K562 (cell line): ENCODE measurements around the gene MGRN1. TPM values are rescaled to one million over a fixed set of nuclear protein-coding genes. Genes with fewer than 3 reads are reported as not detected.
A peak's percentile ranks its signal among the peaks of the same experiment; 100 is the strongest.

Source experiments
- BRD9 ChIP-seq: fragments of 450-650 bp; IDR thresholded peaks from 2 replicates; pipeline ENCODE4 v1.6.1; 2018; ENCODE audit warnings: low read depth; ENCODE audit not compliant: partially characterized antibody
- EP400 ChIP-seq: fragments of 450-650 bp; IDR thresholded peaks from 2 replicates; pipeline ENCODE4 v1.6.1; 2017; ENCODE audit warnings: antibody characterized with exemption, mild to moderate bottlenecking, moderate library complexity
- GTF2E2 ChIP-seq: fragments of 200-800 bp; sonication (Bioruptor generic); IDR thresholded peaks from 2 replicates; pipeline ENCODE4 v1.6.1; 2016; ENCODE audit warnings: missing genetic modification characterization, missing compliant biosample characterization
- HNRNPLL ChIP-seq: fragments of 200-400 bp; formaldehyde crosslinking; IDR thresholded peaks from 2 replicates; pipeline ENCODE4 v1.6.1; 2017; ENCODE audit warnings: low read length, low read depth, mild to moderate bottlenecking; ENCODE audit not compliant: poor library complexity, severe bottlenecking
- HNRNPUL1 ChIP-seq: fragments of 200-400 bp; formaldehyde crosslinking; IDR thresholded peaks from 2 replicates; pipeline ENCODE4 v1.6.1; 2017; ENCODE audit warnings: low read length
- MYC ChIP-seq, 2 experiments: fragments of 250-450 bp in 1 of 2; sonication (Bioruptor Pico) in 1 of 2; IDR thresholded peaks; 2 replicates each; pipeline versions ENCODE4 v1.5.1 to v1.6.1; 2012 to 2021; ENCODE audit warnings: low read depth in 2 of 2, borderline replicate concordance in 1 of 2, improper control_type of control experiment in 1 of 2, low read length in 1 of 2, mild to moderate bottlenecking in 1 of 2, moderate library complexity in 1 of 2
- POLR2AphosphoS5 ChIP-seq: IDR thresholded peaks from 2 replicates; pipeline ENCODE4 v1.6.1; 2011; ENCODE audit warnings: mild to moderate bottlenecking, low read depth, low read length, moderate library complexity; ENCODE audit not compliant: control insufficient read depth, insufficient read depth
- RBFOX2 ChIP-seq: fragments of 200-400 bp; formaldehyde crosslinking; IDR thresholded peaks from 2 replicates; pipeline ENCODE4 v1.6.1; 2017; ENCODE audit warnings: low read depth, mild to moderate bottlenecking, low read length, moderate library complexity
- SMAD3 ChIP-seq: fragments of 450-650 bp; formaldehyde crosslinking; conservative IDR thresholded peaks from 2 replicates; pipeline ENCODE4 v1.4.0; 2020; ENCODE audit warnings: mild to moderate bottlenecking
- ZNF217 ChIP-seq: sonication (generic); formaldehyde crosslinking; IDR thresholded peaks from 2 replicates; pipeline ENCODE4 v1.8.0; 2022; ENCODE audit warnings: mild to moderate bottlenecking, missing genetic modification reagents
- polyA plus RNA-seq, 8 experiments: library from polyadenylated mRNA; depleted of rRNA in 4 of 8; stranded (reverse) in 5 of 8; unstranded in 3 of 8; fragments of >200 nt; fragmentation: Nextera tagmentation in 2 of 8; fragmentation: Illumina TruSeq in 1 of 8; extraction: Ambion mirVana in 2 of 8; extraction: Trizol in 1 of 8; gene quantifications; 2 replicates each; pipeline versions ENCODE4 v1.2.1 to v1.2.3, GENCODE V29; 2011 to 2014; ENCODE audit warnings: inconsistent platforms in 1 of 8, missing spikeins in 1 of 8
- total RNA-seq, 7 experiments: library from RNA; depleted of rRNA in 6 of 7; stranded (reverse); fragments of >200 nt in 6 of 7; fragmentation: Illumina TruSeq in 2 of 7; extraction: Trizol in 2 of 7; gene quantifications; 2 replicates each; pipeline versions ENCODE4 v1.2.1 to v1.2.3, GENCODE V29; 2011 to 2021; ENCODE audit warnings: low replicate concordance in 1 of 7
- TF ChIP-seq, protein P1 (sequence below): fragments of 250-450 bp; sonication (Bioruptor Pico); IDR thresholded peaks from 2 replicates; pipeline ENCODE4 v1.5.0; 2021
- TF ChIP-seq, protein P2 (sequence below): IDR thresholded peaks from 2 replicates; pipeline ENCODE4 v1.6.1; 2016; ENCODE audit warnings: missing genetic modification characterization, missing compliant biosample characterization
- TF ChIP-seq, protein P3 (sequence below): fragments of 450-650 bp; IDR thresholded peaks from 2 replicates; pipeline ENCODE4 v1.6.1; 2016; ENCODE audit warnings: borderline replicate concordance
- TF ChIP-seq, protein P4 (sequence below): fragments of 450-650 bp; IDR thresholded peaks from one replicate; pipeline ENCODE4 v1.6.1; 2018; ENCODE audit warnings: mild to moderate bottlenecking, moderate library complexity; ENCODE audit not compliant: partially characterized antibody
- TF ChIP-seq, protein P5 (sequence below): fragments of 450-650 bp; IDR thresholded peaks from 2 replicates; pipeline ENCODE4 v1.6.1; 2018; ENCODE audit not compliant: partially characterized antibody

Gene MGRN1
- total and polyA plus RNA-seq, 9 of the 15 experiments (the other 6 are each of a cell fraction or from before 2014, with no cell fraction given): 0.15 to 37.9 (median 6.0) TPM

DNA sequence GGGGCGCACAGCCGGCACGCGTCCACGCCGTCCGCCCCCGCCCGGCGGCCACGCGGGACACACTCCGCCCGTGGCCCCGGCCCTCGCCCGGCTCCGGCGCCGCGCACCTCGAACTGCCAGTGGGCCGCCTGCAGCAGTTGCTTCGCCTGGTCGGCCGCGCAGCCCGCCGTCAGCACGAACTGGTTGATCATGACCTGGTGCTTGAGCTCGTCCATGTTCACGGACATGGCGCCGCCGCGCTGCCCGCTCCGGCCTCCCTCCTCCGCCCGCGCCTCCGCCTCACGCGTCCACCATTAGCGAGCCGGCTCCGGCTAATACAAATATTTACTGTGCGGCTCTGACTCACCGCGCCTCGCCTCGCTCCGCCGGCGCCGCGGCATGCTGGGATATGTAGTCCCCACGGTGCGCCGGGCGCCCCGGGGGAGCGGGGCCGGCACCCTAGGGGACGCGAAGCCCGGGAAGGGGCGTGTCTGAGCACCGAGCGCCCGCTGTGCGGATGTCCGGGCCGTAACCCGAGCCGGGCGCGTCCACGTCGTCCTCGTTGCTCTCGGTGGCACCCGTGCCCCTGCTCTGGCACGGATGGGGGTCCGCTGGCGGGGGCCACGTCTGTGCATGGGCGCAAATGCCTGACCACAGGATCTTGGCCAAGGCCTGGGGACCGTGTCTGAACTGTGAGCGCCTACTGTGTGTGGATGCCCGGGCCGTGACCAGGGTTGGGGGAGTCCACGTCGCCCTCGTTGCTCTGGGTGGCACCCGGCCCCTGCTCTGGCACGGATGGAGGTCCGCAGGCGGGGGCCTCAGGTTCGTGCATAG is 9.8 kb upstream of the MGRN1 start, which contains the start of gene UBALD1 (continued):
- TF ChIP-seq GTF2E2 (peak; percentile 48; the same call in 1 of the 2 replicates), HNRNPUL1 (no peak), POLR2AphosphoS5 (peak; percentile 84), RBFOX2 (peak; percentile 90), EP400 (peak; percentile 57; the same call in 1 of the 2 replicates), ZNF217 (CRISPR knock-in tag) (no peak), HNRNPLL (peak; percentile 41), BRD9 (no peak), MYC (IDR thresholded peaks at IDR 0.05; ENCODE audit: low read depth, low read length) (peak; percentile 91), MYC (CRISPR knock-in tag; IDR thresholded peaks at IDR 0.05; ENCODE audit: borderline replicate concordance, low read depth) (no peak), SMAD3 (CRISPR knock-in tag) (no peak)
- TF ChIP-seq, protein P1, sequence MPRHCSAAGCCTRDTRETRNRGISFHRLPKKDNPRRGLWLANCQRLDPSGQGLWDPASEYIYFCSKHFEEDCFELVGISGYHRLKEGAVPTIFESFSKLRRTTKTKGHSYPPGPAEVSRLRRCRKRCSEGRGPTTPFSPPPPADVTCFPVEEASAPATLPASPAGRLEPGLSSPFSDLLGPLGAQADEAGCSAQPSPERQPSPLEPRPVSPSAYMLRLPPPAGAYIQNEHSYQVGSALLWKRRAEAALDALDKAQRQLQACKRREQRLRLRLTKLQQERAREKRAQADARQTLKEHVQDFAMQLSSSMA (CRISPR knock-in tag): no peak
- TF ChIP-seq, protein P2, sequence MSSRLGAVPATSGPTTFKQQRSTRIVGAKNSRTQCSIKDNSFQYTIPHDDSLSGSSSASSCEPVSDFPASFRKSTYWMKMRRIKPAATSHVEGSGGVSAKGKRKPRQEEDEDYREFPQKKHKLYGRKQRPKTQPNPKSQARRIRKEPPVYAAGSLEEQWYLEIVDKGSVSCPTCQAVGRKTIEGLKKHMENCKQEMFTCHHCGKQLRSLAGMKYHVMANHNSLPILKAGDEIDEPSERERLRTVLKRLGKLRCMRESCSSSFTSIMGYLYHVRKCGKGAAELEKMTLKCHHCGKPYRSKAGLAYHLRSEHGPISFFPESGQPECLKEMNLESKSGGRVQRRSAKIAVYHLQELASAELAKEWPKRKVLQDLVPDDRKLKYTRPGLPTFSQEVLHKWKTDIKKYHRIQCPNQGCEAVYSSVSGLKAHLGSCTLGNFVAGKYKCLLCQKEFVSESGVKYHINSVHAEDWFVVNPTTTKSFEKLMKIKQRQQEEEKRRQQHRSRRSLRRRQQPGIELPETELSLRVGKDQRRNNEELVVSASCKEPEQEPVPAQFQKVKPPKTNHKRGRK (tag): no peak
- TF ChIP-seq, protein P3, sequence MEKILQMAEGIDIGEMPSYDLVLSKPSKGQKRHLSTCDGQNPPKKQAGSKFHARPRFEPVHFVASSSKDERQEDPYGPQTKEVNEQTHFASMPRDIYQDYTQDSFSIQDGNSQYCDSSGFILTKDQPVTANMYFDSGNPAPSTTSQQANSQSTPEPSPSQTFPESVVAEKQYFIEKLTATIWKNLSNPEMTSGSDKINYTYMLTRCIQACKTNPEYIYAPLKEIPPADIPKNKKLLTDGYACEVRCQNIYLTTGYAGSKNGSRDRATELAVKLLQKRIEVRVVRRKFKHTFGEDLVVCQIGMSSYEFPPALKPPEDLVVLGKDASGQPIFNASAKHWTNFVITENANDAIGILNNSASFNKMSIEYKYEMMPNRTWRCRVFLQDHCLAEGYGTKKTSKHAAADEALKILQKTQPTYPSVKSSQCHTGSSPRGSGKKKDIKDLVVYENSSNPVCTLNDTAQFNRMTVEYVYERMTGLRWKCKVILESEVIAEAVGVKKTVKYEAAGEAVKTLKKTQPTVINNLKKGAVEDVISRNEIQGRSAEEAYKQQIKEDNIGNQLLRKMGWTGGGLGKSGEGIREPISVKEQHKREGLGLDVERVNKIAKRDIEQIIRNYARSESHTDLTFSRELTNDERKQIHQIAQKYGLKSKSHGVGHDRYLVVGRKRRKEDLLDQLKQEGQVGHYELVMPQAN: peak; percentile 32; the same call in 1 of the 2 replicates
- TF ChIP-seq, protein P4, sequence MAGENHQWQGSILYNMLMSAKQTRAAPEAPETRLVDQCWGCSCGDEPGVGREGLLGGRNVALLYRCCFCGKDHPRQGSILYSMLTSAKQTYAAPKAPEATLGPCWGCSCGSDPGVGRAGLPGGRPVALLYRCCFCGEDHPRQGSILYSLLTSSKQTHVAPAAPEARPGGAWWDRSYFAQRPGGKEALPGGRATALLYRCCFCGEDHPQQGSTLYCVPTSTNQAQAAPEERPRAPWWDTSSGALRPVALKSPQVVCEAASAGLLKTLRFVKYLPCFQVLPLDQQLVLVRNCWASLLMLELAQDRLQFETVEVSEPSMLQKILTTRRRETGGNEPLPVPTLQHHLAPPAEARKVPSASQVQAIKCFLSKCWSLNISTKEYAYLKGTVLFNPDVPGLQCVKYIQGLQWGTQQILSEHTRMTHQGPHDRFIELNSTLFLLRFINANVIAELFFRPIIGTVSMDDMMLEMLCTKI: no peak
- TF ChIP-seq, protein P5, sequence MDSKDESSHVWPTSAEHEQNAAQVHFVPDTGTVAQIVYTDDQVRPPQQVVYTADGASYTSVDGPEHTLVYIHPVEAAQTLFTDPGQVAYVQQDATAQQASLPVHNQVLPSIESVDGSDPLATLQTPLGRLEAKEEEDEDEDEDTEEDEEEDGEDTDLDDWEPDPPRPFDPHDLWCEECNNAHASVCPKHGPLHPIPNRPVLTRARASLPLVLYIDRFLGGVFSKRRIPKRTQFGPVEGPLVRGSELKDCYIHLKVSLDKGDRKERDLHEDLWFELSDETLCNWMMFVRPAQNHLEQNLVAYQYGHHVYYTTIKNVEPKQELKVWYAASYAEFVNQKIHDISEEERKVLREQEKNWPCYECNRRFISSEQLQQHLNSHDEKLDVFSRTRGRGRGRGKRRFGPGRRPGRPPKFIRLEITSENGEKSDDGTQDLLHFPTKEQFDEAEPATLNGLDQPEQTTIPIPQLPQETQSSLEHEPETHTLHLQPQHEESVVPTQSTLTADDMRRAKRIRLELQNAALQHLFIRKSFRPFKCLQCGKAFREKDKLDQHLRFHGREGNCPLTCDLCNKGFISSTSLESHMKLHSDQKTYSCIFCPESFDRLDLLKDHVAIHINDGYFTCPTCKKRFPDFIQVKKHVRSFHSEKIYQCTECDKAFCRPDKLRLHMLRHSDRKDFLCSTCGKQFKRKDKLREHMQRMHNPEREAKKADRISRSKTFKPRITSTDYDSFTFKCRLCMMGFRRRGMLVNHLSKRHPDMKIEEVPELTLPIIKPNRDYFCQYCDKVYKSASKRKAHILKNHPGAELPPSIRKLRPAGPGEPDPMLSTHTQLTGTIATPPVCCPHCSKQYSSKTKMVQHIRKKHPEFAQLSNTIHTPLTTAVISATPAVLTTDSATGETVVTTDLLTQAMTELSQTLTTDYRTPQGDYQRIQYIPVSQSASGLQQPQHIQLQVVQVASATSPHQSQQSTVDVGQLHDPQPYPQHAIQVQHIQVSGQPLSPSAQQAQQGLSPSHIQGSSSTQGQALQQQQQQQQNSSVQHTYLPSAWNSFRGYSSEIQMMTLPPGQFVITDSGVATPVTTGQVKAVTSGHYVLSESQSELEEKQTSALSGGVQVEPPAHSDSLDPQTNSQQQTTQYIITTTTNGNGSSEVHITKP: peak; percentile 13
